ENCODE results near the gene DGKE.

- TF ChIP-seq, protein P1, sequence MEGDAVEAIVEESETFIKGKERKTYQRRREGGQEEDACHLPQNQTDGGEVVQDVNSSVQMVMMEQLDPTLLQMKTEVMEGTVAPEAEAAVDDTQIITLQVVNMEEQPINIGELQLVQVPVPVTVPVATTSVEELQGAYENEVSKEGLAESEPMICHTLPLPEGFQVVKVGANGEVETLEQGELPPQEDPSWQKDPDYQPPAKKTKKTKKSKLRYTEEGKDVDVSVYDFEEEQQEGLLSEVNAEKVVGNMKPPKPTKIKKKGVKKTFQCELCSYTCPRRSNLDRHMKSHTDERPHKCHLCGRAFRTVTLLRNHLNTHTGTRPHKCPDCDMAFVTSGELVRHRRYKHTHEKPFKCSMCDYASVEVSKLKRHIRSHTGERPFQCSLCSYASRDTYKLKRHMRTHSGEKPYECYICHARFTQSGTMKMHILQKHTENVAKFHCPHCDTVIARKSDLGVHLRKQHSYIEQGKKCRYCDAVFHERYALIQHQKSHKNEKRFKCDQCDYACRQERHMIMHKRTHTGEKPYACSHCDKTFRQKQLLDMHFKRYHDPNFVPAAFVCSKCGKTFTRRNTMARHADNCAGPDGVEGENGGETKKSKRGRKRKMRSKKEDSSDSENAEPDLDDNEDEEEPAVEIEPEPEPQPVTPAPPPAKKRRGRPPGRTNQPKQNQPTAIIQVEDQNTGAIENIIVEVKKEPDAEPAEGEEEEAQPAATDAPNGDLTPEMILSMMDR (IDR thresholded peaks at IDR 0.05) = no peak
- TF ChIP-seq POLR2A (IDR thresholded peaks at IDR 0.05) = no peak
- no peak for TF ChIP-seq POLR2AphosphoS5 (IDR thresholded peaks at IDR 0.05)
- no peak for TF ChIP-seq EP300 (IDR thresholded peaks at IDR 0.05)
These were observed 76.7 kb downstream of the DGKE start for GRCh38 chr17:56910509-56911235.
